Tibial nerve (tissue), 4 donors: ENCODE measurements around the gene TUT4. TPM values are rescaled to one million over a fixed set of nuclear protein-coding genes. Genes with fewer than 3 reads are reported as not detected.

Experiments used
- DNase-seq, 2 donors: peaks; one replicate each; pipeline ENCODE4 v3.0.0-alpha.2; 2019; ENCODE audit warnings: low spot score in 2 of 2
- H3K27ac ChIP-seq, 4 donors: fragments of 200-600 bp; sonication (generic) in 3 of 4; one replicate each; pipeline ENCODE4 v1.5.1; 2017 to 2019; ENCODE audit warnings: mild to moderate bottlenecking in 1 of 4
- H3K27me3 ChIP-seq, 2 donors: fragments of 200-600 bp; sonication (generic) in 1 of 2; one replicate each; pipeline versions ENCODE4 v1.5.1 to v1.6.0; 2017 to 2019
- H3K36me3 ChIP-seq, 3 donors: fragments of 200-600 bp; sonication (generic); one replicate each; pipeline ENCODE4 v1.5.1; 2018 to 2019
- H3K4me1 ChIP-seq, 4 donors: fragments of 200-600 bp; sonication (generic) in 3 of 4; one replicate each; pipeline ENCODE4 v1.5.1; 2017 to 2019
- H3K4me3 ChIP-seq, 4 donors: fragments of 200-600 bp; sonication (generic) in 3 of 4; one replicate each; pipeline ENCODE4 v1.5.1; 2017 to 2019; ENCODE audit warnings: mild to moderate bottlenecking in 1 of 4, moderate library complexity in 1 of 4
- H3K9me3 ChIP-seq, 4 donors: fragments of 200-600 bp; sonication (generic) in 3 of 4; one replicate each; pipeline ENCODE4 v1.5.1; 2017 to 2019
- CTCF ChIP-seq, 5 experiments: fragments of 200-600 bp in 3 of 5; fragments of 450-650 bp in 2 of 5; sonication (generic) in 3 of 5; IDR thresholded peaks; one replicate each; pipeline ENCODE4 v1.5.1; 2016 to 2019; ENCODE audit warnings: antibody characterized with exemption in 5 of 5, mild to moderate bottlenecking in 3 of 5, moderate library complexity in 2 of 5
- EP300 ChIP-seq, 2 donors: sonication (generic); formaldehyde crosslinking; IDR thresholded peaks; one replicate each; pipeline ENCODE4 v1.6.1; 2017; ENCODE audit warnings: antibody characterized with exemption in 2 of 2, mild to moderate bottlenecking in 1 of 2
- POLR2A ChIP-seq, 2 donors: fragments of 450-650 bp; IDR thresholded peaks; one replicate each; pipeline ENCODE4 v1.6.1; 2017; ENCODE audit warnings: antibody characterized with exemption in 2 of 2, mild to moderate bottlenecking in 2 of 2, moderate library complexity in 2 of 2
- WGBS, 2 donors: methylation state at CpG; one replicate each; pipeline ENCODE4 v1.1.5; 2018; 5-methylcytosine and 5-hydroxymethylcytosine counted together
- total RNA-seq, 4 donors: library from RNA; depleted of rRNA; stranded (reverse); fragments of >200 nt; gene quantifications; one replicate each; pipeline ENCODE4 v1.1.0, GENCODE V29; 2016

The TUT4 gene
- total RNA-seq, 4 donors from 2014 or later = 78.1 to 127 (median 82.3) TPM

- Histone ChIP-seq H3K36me3 (peaks cover 2 to 71% (median 5%) of the 10 kb centered on the region in 3 donors), H3K4me3 (no peak overlapping the region), H3K4me1 (no peaks in the 10 kb centered on the region), H3K9me3 (no peaks in the 10 kb centered on the region), H3K27ac (no peak overlapping the region), H3K27me3 (no peaks in the 10 kb centered on the region)
- TF ChIP-seq POLR2A (IDR thresholded peaks at IDR 0.05) = no peak
- TF ChIP-seq EP300 (IDR thresholded peaks at IDR 0.05) = no peak
- WGBS, 2 donors = 89 to 96% methylated on average over 1 of the region's 1 CpG
- no peak for DNase-seq
Observed at GRCh38 chr1:52435650-52436049, 117.2 kb downstream of the TUT4 start.

GRCh38 chr1:52435211-52435610 is 117.7 kb downstream of the TUT4 start:
- no peak for TF ChIP-seq POLR2A (IDR thresholded peaks at IDR 0.05)
- TF ChIP-seq EP300 (IDR thresholded peaks at IDR 0.05) = no peak
- no peak for TF ChIP-seq CTCF (IDR thresholded peaks at IDR 0.05)
- WGBS, 2 donors = 100% methylated on average over 1 of the region's 1 CpG
- no peaks in the 10 kb centered on the region for H3K9me3 ChIP-seq

GRCh38 chr1:52432807-52433206 is 120.1 kb downstream of the TUT4 start:
- Histone ChIP-seq H3K36me3 (peaks cover 2 to 84% (median 6%) of the 10 kb centered on the region in 3 donors), H3K4me3 (no peak overlapping the region), H3K4me1 (no peaks in the 10 kb centered on the region), H3K9me3 (no peaks in the 10 kb centered on the region), H3K27ac (no peak overlapping the region), H3K27me3 (no peaks in the 10 kb centered on the region)
- no peak for TF ChIP-seq EP300 (IDR thresholded peaks at IDR 0.05)
- no peak for TF ChIP-seq POLR2A (IDR thresholded peaks at IDR 0.05)
- TF ChIP-seq CTCF (IDR thresholded peaks at IDR 0.05) = no peak
- DNase-seq = no peak
- 91 to 93% methylated on average over 8 of the region's 8 CpGs for WGBS, 2 donors

More at GRCh38 chr1:52435211-52435610, 117.7 kb downstream of the TUT4 start:
- Histone ChIP-seq H3K27ac (no peak overlapping the region), H3K36me3 (peaks cover 2 to 75% (median 6%) of the 10 kb centered on the region in 3 donors), H3K27me3 (no peaks in the 10 kb centered on the region), H3K4me3 (no peak overlapping the region), H3K4me1 (no peaks in the 10 kb centered on the region)
- DNase-seq = no peak

GRCh38 chr1:52427152-52427551 is 125.7 kb downstream of the TUT4 start:
- H3K36me3 ChIP-seq = peaks cover 0 to 63% (median 6%) of the 10 kb centered on the region in 3 donors

GRCh38 chr1:52426371-52426770 is 126.5 kb downstream of the TUT4 start:
- no peaks in the 10 kb centered on the region for H3K9me3 ChIP-seq
- H3K27me3 ChIP-seq = no peaks in the 10 kb centered on the region
- no peak overlapping the region for H3K27ac ChIP-seq
- WGBS, 2 donors = 46 to 62% methylated on average over 3 of the region's 3 CpGs
- no peak for DNase-seq
- H3K4me1 ChIP-seq = no peaks in the 10 kb centered on the region
- H3K36me3 ChIP-seq = peaks cover 0 to 63% (median 6%) of the 10 kb centered on the region in 3 donors
- H3K4me3 ChIP-seq = no peak overlapping the region
- TF ChIP-seq CTCF (IDR thresholded peaks at IDR 0.05) = no peak
- TF ChIP-seq EP300 (IDR thresholded peaks at IDR 0.05) = no peak
- TF ChIP-seq POLR2A (IDR thresholded peaks at IDR 0.05) = no peak

More at GRCh38 chr1:52427152-52427551, 125.7 kb downstream of the TUT4 start:
- no peaks in the 10 kb centered on the region for H3K9me3 ChIP-seq
- no peak overlapping the region for H3K27ac ChIP-seq
- WGBS, 2 donors = 97 to 98% methylated on average over 1 of the region's 1 CpG
- DNase-seq = no peak
- H3K4me3 ChIP-seq = no peak overlapping the region
- TF ChIP-seq POLR2A (IDR thresholded peaks at IDR 0.05) = no peak
- TF ChIP-seq CTCF (IDR thresholded peaks at IDR 0.05) = no peak
- no peak for TF ChIP-seq EP300 (IDR thresholded peaks at IDR 0.05)
- no peaks in the 10 kb centered on the region for H3K4me1 ChIP-seq
- no peaks in the 10 kb centered on the region for H3K27me3 ChIP-seq

- Histone ChIP-seq H3K4me3 (no peak overlapping the region), H3K27ac (no peak overlapping the region), H3K4me1 (no peaks in the 10 kb centered on the region), H3K36me3 (peaks cover 0 to 63% (median 0%) of the 10 kb centered on the region in 3 donors), H3K27me3 (no peaks in the 10 kb centered on the region), H3K9me3 (no peaks in the 10 kb centered on the region)
- TF ChIP-seq EP300 (IDR thresholded peaks at IDR 0.05) (no peak), POLR2A (IDR thresholded peaks at IDR 0.05) (no peak), CTCF (IDR thresholded peaks at IDR 0.05) (no peak)
- 90 to 95% methylated on average over 1 of the region's 1 CpG for WGBS, 2 donors
- no peak for DNase-seq
Observed at GRCh38 chr1:52424813-52425212, 128.1 kb downstream of the TUT4 start.
